K562 (cell line): ENCODE data around the gene CBX8. TPM values are rescaled to one million over a fixed set of nuclear protein-coding genes. Genes with fewer than 3 reads are reported as not detected.
A peak's percentile ranks its signal among the peaks of the same experiment; 100 is the strongest.

ENCODE experiments used
- BRD9 ChIP-seq: fragments of 450-650 bp; IDR thresholded peaks from 2 replicates; pipeline ENCODE4 v1.6.1; 2018; ENCODE audit warnings: low read depth; ENCODE audit not compliant: partially characterized antibody
- ELF4 ChIP-seq: fragments of 450-650 bp; formaldehyde crosslinking; IDR thresholded peaks from 2 replicates; pipeline ENCODE4 v1.4.0; 2022; ENCODE audit warnings: missing genetic modification characterization
- ETV6 ChIP-seq, 3 experiments: fragments of 150-350 bp in 1 of 3; sonication (generic) in 1 of 3; formaldehyde crosslinking in 1 of 3; IDR thresholded peaks; 2 replicates each; pipeline versions ENCODE4 v1.6.1 to v1.8.0; 2014 to 2022; ENCODE audit warnings: borderline replicate concordance in 2 of 3, low read depth in 2 of 3, antibody characterized with exemption in 1 of 3, low read length in 1 of 3, mild to moderate bottlenecking in 1 of 3, missing genetic modification reagents in 1 of 3
- FOXJ2 ChIP-seq: fragments of 200-800 bp; sonication (Bioruptor generic); IDR thresholded peaks from 2 replicates; pipeline ENCODE4 v1.6.1; 2016; ENCODE audit warnings: missing genetic modification characterization, missing compliant biosample characterization
- HDAC2 ChIP-seq: fragments of 450-650 bp; IDR thresholded peaks from 2 replicates; pipeline ENCODE4 v1.6.1; 2016; ENCODE audit warnings: mild to moderate bottlenecking
- HDAC6 ChIP-seq: IDR thresholded peaks from 2 replicates; pipeline ENCODE4 v1.6.1; 2012; ENCODE audit warnings: low read depth, mild to moderate bottlenecking, control low read depth, inconsistent platforms, low read length, moderate library complexity
- KDM5B ChIP-seq: fragments of 200-600 bp; sonication (generic); IDR thresholded peaks from 2 replicates; pipeline ENCODE4 v1.6.1; 2012; ENCODE audit warnings: low read depth, mild to moderate bottlenecking, moderate library complexity, low read length, control low read depth, inconsistent platforms; ENCODE audit not compliant: insufficient replicate concordance
- MAFK ChIP-seq: IDR thresholded peaks from 2 replicates; pipeline ENCODE4 v1.6.1; 2011; ENCODE audit warnings: low read length, improper control_type of control experiment
- POLR2G ChIP-seq: fragments of 200-400 bp; formaldehyde crosslinking; IDR thresholded peaks from 2 replicates; pipeline ENCODE4 v1.6.1; 2017; ENCODE audit warnings: low read depth, mild to moderate bottlenecking, antibody characterized with exemption, low read length, moderate library complexity
- POLR2H ChIP-seq: IDR thresholded peaks from 2 replicates; pipeline ENCODE4 v1.6.1; 2016; ENCODE audit warnings: missing genetic modification characterization, low read depth, mild to moderate bottlenecking, control low read depth, missing compliant biosample characterization, moderate library complexity
- RERE ChIP-seq: sonication (generic); formaldehyde crosslinking; IDR thresholded peaks from 2 replicates; pipeline ENCODE4 v1.8.0; 2023; ENCODE audit warnings: missing genetic modification reagents, mild to moderate bottlenecking, borderline replicate concordance
- polyA plus RNA-seq, 8 experiments: library from polyadenylated mRNA; depleted of rRNA in 4 of 8; stranded (reverse) in 5 of 8; unstranded in 3 of 8; fragments of >200 nt; fragmentation: Nextera tagmentation in 2 of 8; fragmentation: Illumina TruSeq in 1 of 8; extraction: Ambion mirVana in 2 of 8; extraction: Trizol in 1 of 8; gene quantifications; 2 replicates each; pipeline versions ENCODE4 v1.2.1 to v1.2.3, GENCODE V29; 2011 to 2014; ENCODE audit warnings: inconsistent platforms in 1 of 8, missing spikeins in 1 of 8
- total RNA-seq, 7 experiments: library from RNA; depleted of rRNA in 6 of 7; stranded (reverse); fragments of >200 nt in 6 of 7; fragmentation: Illumina TruSeq in 2 of 7; extraction: Trizol in 2 of 7; gene quantifications; 2 replicates each; pipeline versions ENCODE4 v1.2.1 to v1.2.3, GENCODE V29; 2011 to 2021; ENCODE audit warnings: low replicate concordance in 1 of 7

Gene CBX8
- total and polyA plus RNA-seq, 9 of the 15 experiments (the other 6 are each of a cell fraction or from before 2014, with no cell fraction given) = 0.08 to 11.9 (median 2.6) TPM

- TF ChIP-seq POLR2G (peak; percentile 76), HDAC6 (no peak), HDAC2 (peak; percentile 61), KDM5B (no peak), FOXJ2 (tag) (peak; percentile 82; the same call in 1 of the 2 replicates), RERE (CRISPR knock-in tag) (no peak), MAFK (peak; percentile 56; the same call in 1 of the 2 replicates), ELF4 (peak; percentile 90), ETV6 (IDR thresholded peaks at IDR 0.05; ENCODE audit: borderline replicate concordance in 1 of 2, low read depth in 2 of 2, low read length in 1 of 2) (no peak), ETV6 (CRISPR knock-in tag; IDR thresholded peaks at IDR 0.05; ENCODE audit: borderline replicate concordance) (no peak), BRD9 (peak; percentile 27), POLR2H (peak; percentile 67; the same call in 1 of the 2 replicates)
Measured at GRCh38 chr17:79810130-79811010, 13.5 kb upstream of the CBX8 start (continued).
